NCI-H128 (cell line): ENCODE measurements around the gene CEPT1.
A peak's percentile ranks its signal among the peaks of the same experiment; 100 is the strongest.
"Not testable (repeated sequence)": the region's sequence is repeated elsewhere in the genome, so short reads cannot be mapped to it uniquely, and the experiment has no call there.

Experiments
- DNase-seq: peaks from one replicate; lab custom pipeline; 2025; ENCODE audit not compliant: unreplicated experiment; lab: John Stamatoyannopoulos, UW

Gene CEPT1

GRCh38 chr1:111139956-111140679, at the start of gene CEPT1, which contains the start of gene DRAM2:
TSS of gene CEPT1 (plus strand) at chr1:111140223. CDS start at chr1:111147715, 7,492 bp downstream.
TSS of gene DRAM2 (minus strand) at chr1:111140093. CDS start at chr1:111131554, 8,539 bp downstream.
- DNase-seq: peak; percentile 88

- DNase-seq: not testable (repeated sequence)
These were observed 44.6 kb upstream of the CEPT1 start for GRCh38 chr1:111095421-111095820.

- DNase-seq: no peak
These were observed 42.5 kb upstream of the CEPT1 start for GRCh38 chr1:111097356-111098099.

GRCh38 chr1:111099289-111099688, 40.7 kb upstream of the CEPT1 start:
- no peak for DNase-seq

GRCh38 chr1:111101854-111102642, 38.0 kb upstream of the CEPT1 start:
- no peak for DNase-seq

- no peak for DNase-seq
These were observed 35.0 kb upstream of the CEPT1 start for GRCh38 chr1:111104981-111105380.

- no peak for DNase-seq
These were observed 29.7 kb upstream of the CEPT1 start for GRCh38 chr1:111110197-111110899.

- DNase-seq: no peak
These were observed 23.5 kb upstream of the CEPT1 start for GRCh38 chr1:111116496-111116895.

- no peak for DNase-seq
These were observed 13.7 kb upstream of the CEPT1 start for GRCh38 chr1:111126354-111126753.

- DNase-seq: no peak
These were observed 11.9 kb upstream of the CEPT1 start for GRCh38 chr1:111127923-111128643.

- DNase-seq: no peak
These were observed 10.6 kb upstream of the CEPT1 start for GRCh38 chr1:111129376-111129775.

- no peak for DNase-seq
These were observed 8.3 kb upstream of the CEPT1 start for GRCh38 chr1:111131693-111132092.

GRCh38 chr1:111133866-111134265, 6.2 kb upstream of the CEPT1 start:
- DNase-seq: no peak

GRCh38 chr1:111139324-111139955, 583 bp upstream of the CEPT1 start:
- DNase-seq: peak; percentile 26

- peak; percentile 8 for DNase-seq
These were observed 601 bp downstream of the CEPT1 start for GRCh38 chr1:111140680-111140967.

- no peak for DNase-seq
These were observed 1.5 kb downstream of the CEPT1 start for GRCh38 chr1:111141245-111142220.

GRCh38 chr1:111142356-111142975, 2.4 kb downstream of the CEPT1 start:
- DNase-seq: no peak

GRCh38 chr1:111145542-111145941, 5.5 kb downstream of the CEPT1 start:
- DNase-seq: no peak
